Tibial nerve (tissue), 3 donors: ENCODE data around the gene MTMR3.

ENCODE experiments used
- EP300 ChIP-seq, 2 donors: sonication (generic); formaldehyde crosslinking; IDR thresholded peaks; one replicate each; pipeline ENCODE4 v1.6.1; 2017; ENCODE audit warnings: antibody characterized with exemption in 2 of 2, mild to moderate bottlenecking in 1 of 2
- POLR2A ChIP-seq, 2 donors: fragments of 450-650 bp; IDR thresholded peaks; one replicate each; pipeline ENCODE4 v1.6.1; 2017; ENCODE audit warnings: antibody characterized with exemption in 2 of 2, mild to moderate bottlenecking in 2 of 2, moderate library complexity in 2 of 2

DNA sequence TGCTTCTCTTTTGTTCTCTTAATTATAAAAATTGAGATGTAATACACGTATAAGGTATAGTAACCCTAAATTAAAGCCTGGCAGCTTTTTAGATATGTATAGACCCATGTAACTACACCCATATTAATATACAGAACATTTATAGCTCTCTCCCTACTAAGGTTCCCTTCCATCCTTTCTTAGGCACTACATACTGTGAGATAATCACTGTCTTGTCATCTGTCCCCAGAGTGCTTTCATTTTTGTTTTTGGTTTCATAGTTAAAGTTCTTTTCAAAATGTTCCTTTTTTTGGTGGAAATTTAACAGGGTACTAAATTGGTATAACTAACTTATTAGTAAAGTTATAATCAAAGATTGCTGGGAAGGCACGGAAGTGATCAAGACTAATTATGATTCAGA lies 49.2 kb downstream of the MTMR3 start:
- TF ChIP-seq POLR2A (IDR thresholded peaks at IDR 0.05) (no peak), EP300 (IDR thresholded peaks at IDR 0.05) (no peak)
